WTC11 (cell line): ENCODE data around the gene SGTA. TPM values are rescaled to one million over a fixed set of nuclear protein-coding genes. Genes with fewer than 3 reads are reported as not detected.

Experiments used
- ATAC-seq: fragments of 200-7000 bp; cut with Tn5 transposase; 2 replicates; pipeline ENCODE4 v1.10.0; 2021; ENCODE audit warnings: mild to moderate bottlenecking, moderate library complexity
- CTCF ChIA-PET: fragments of 300-600 bp; sonication (Branson Sonifier 250); formaldehyde crosslinking; loops from one replicate; lab custom pipeline; 2021; ENCODE audit warnings: antibody characterized with exemption; lab: Charles Lee
- POLR2A ChIA-PET: fragments of 350-600 bp; sonication (Branson Sonifier 250); formaldehyde crosslinking; loops from one replicate; lab custom pipeline; 2021; ENCODE audit warnings: antibody characterized with exemption; lab: Charles Lee
- DNase-seq: peaks from one replicate; pipeline ENCODE4 v3.0.0; 2021; ENCODE audit warnings: low spot score
- H3K27ac Mint-ChIP-seq: 2 replicates; pipeline ENCODE4 v1.8.0; 2021; ENCODE audit warnings: mixed read lengths
- H3K27me3 Mint-ChIP-seq: 2 replicates; pipeline ENCODE4 v1.8.0; 2021; ENCODE audit warnings: low read depth, mild to moderate bottlenecking, moderate library complexity, mixed read lengths
- H3K36me3 Mint-ChIP-seq: 2 replicates; pipeline ENCODE4 v1.8.0; 2021; ENCODE audit warnings: mixed read lengths
- H3K4me1 Mint-ChIP-seq: 2 replicates; pipeline ENCODE4 v1.8.0; 2022; ENCODE audit warnings: mixed read lengths
- H3K4me3 Mint-ChIP-seq: 2 replicates; pipeline ENCODE4 v1.8.0; 2021; ENCODE audit warnings: mild to moderate bottlenecking, moderate library complexity, mixed read lengths
- H3K9me3 Mint-ChIP-seq: 2 replicates; pipeline ENCODE4 v1.8.0; 2021; ENCODE audit warnings: mixed read lengths
- ATF6 ChIP-seq: sonication (generic); formaldehyde crosslinking; IDR thresholded peaks from 2 replicates; pipeline ENCODE4 v1.8.1; 2023; ENCODE audit warnings: mild to moderate bottlenecking, missing genetic modification reagents
- CREB1 ChIP-seq: sonication (generic); formaldehyde crosslinking; IDR thresholded peaks from 2 replicates; pipeline ENCODE4 v1.8.0; 2023; ENCODE audit warnings: mild to moderate bottlenecking, missing genetic modification reagents
- CREM ChIP-seq: sonication (generic); formaldehyde crosslinking; IDR thresholded peaks from 2 replicates; pipeline ENCODE4 v1.8.1; 2022; ENCODE audit warnings: mild to moderate bottlenecking, missing genetic modification reagents, moderate library complexity
- ELF4 ChIP-seq: sonication (generic); formaldehyde crosslinking; IDR thresholded peaks from 2 replicates; pipeline ENCODE4 v1.8.1; 2022; ENCODE audit warnings: low read depth, mild to moderate bottlenecking, moderate library complexity, missing genetic modification reagents
- EMX1 ChIP-seq: fragments of 250-450 bp; sonication (Bioruptor Pico); IDR thresholded peaks from 2 replicates; pipeline ENCODE4 v1.8.0; 2021; ENCODE audit warnings: mild to moderate bottlenecking
- FOXP4 ChIP-seq: sonication (generic); formaldehyde crosslinking; IDR thresholded peaks from 2 replicates; pipeline ENCODE4 v1.8.0; 2022; ENCODE audit warnings: mild to moderate bottlenecking, missing genetic modification reagents
- HMGA2 ChIP-seq: fragments of 250-450 bp; sonication (Bioruptor Pico); IDR thresholded peaks from 2 replicates; pipeline ENCODE4 v1.4.0; 2021; ENCODE audit warnings: mild to moderate bottlenecking, moderate library complexity
- JAZF1 ChIP-seq: fragments of 250-450 bp; sonication (Bioruptor Pico); IDR thresholded peaks from 2 replicates; pipeline ENCODE4 v1.9.0; 2021; ENCODE audit warnings: moderate library complexity, mild to moderate bottlenecking, inconsistent platforms
- NFATC4 ChIP-seq: fragments of 250-450 bp; sonication (Bioruptor Pico); IDR thresholded peaks from 2 replicates; pipeline ENCODE4 v1.9.0; 2021; ENCODE audit warnings: mild to moderate bottlenecking
- NFE2L1 ChIP-seq: sonication (generic); formaldehyde crosslinking; IDR thresholded peaks from 2 replicates; pipeline ENCODE4 v1.8.1; 2023; ENCODE audit warnings: missing genetic modification reagents
- NFYB ChIP-seq: sonication (generic); formaldehyde crosslinking; conservative IDR thresholded peaks from 2 replicates; pipeline ENCODE4 v1.8.0; 2022; ENCODE audit warnings: low read depth, missing genetic modification reagents
- NR1H2 ChIP-seq: sonication (generic); formaldehyde crosslinking; IDR thresholded peaks from 2 replicates; pipeline ENCODE4 v1.9.0; 2021; ENCODE audit warnings: mild to moderate bottlenecking, moderate library complexity, missing genetic modification reagents
- NR2C2 ChIP-seq: sonication (generic); formaldehyde crosslinking; IDR thresholded peaks from 2 replicates; pipeline ENCODE4 v1.8.0; 2022; ENCODE audit warnings: mild to moderate bottlenecking, missing genetic modification reagents
- OVOL2 ChIP-seq: fragments of 250-450 bp; sonication (Bioruptor Pico); IDR thresholded peaks from 2 replicates; pipeline ENCODE4 v1.9.0; 2021; ENCODE audit warnings: mild to moderate bottlenecking, borderline replicate concordance
- RORB ChIP-seq: fragments of 250-450 bp; sonication (Bioruptor Pico); IDR thresholded peaks from 2 replicates; pipeline ENCODE4 v1.9.0; 2021; ENCODE audit warnings: mild to moderate bottlenecking
- SMAD4 ChIP-seq: sonication (generic); formaldehyde crosslinking; IDR thresholded peaks from 2 replicates; pipeline ENCODE4 v1.8.0; 2022; ENCODE audit warnings: mild to moderate bottlenecking, missing genetic modification reagents
- TP53 ChIP-seq: sonication (generic); formaldehyde crosslinking; IDR thresholded peaks from 2 replicates; pipeline ENCODE4 v1.8.1; 2023; ENCODE audit warnings: mild to moderate bottlenecking, missing genetic modification reagents
- USF1 ChIP-seq: sonication (generic); formaldehyde crosslinking; IDR thresholded peaks from 2 replicates; pipeline ENCODE4 v1.8.0; 2022; ENCODE audit warnings: mild to moderate bottlenecking, missing genetic modification reagents
- USF2 ChIP-seq: sonication (generic); formaldehyde crosslinking; IDR thresholded peaks from 2 replicates; pipeline ENCODE4 v1.8.1; 2023; ENCODE audit warnings: mild to moderate bottlenecking, missing genetic modification reagents, moderate library complexity
- ZBTB21 ChIP-seq: sonication (generic); formaldehyde crosslinking; IDR thresholded peaks from 2 replicates; pipeline ENCODE4 v1.8.1; 2023; ENCODE audit warnings: mild to moderate bottlenecking, missing genetic modification reagents, borderline replicate concordance
- ZNF121 ChIP-seq: sonication (generic); formaldehyde crosslinking; IDR thresholded peaks from 2 replicates; pipeline ENCODE4 v1.8.0; 2023; ENCODE audit warnings: missing genetic modification reagents
- total RNA-seq: library from RNA; stranded (reverse); gene quantifications from 3 replicates; pipeline ENCODE4 v1.2.3, GENCODE V29; 2021

Gene SGTA
- total RNA-seq, 1 experiment from 2014 or later = 91.2 TPM

GRCh38 chr19:2732883-2733282 is 50.2 kb downstream of the SGTA start (continued):
- no peak for TF ChIP-seq ATF6
- no peak for TF ChIP-seq ZBTB21

- no peak overlapping the region for H3K27ac Mint-ChIP-seq
- H3K36me3 Mint-ChIP-seq = peaks cover 27% of the 10 kb centered on the region
- TF ChIP-seq SMAD4 (no peak), CREB1 (CRISPR knock-in tag) (no peak), NFYB (no peak), NFATC4 (CRISPR knock-in tag) (no peak), FOXP4 (no peak), HMGA2 (no peak), NR2C2 (no peak), NR1H2 (CRISPR knock-in tag) (no peak), TP53 (CRISPR knock-in tag) (no peak), JAZF1 (CRISPR knock-in tag) (no peak), USF1 (CRISPR knock-in tag) (no peak), ELF4 (CRISPR knock-in tag) (no peak), RORB (no peak), NFE2L1 (CRISPR knock-in tag) (no peak), EMX1 (CRISPR knock-in tag) (no peak), USF2 (CRISPR knock-in tag) (no peak), OVOL2 (CRISPR knock-in tag) (no peak), ZNF121 (CRISPR knock-in tag) (no peak), CREM (no peak)
- CTCF ChIA-PET = interaction anchor here (1.3 kb wide), 1 partner anchor 84 kb away, joined by 4 read pairs; no protein-coding TSS in a partner anchor
- H3K4me1 Mint-ChIP-seq = no peaks in the 10 kb centered on the region
- H3K9me3 Mint-ChIP-seq = peaks cover 10% of the 10 kb centered on the region; the same call in 1 of the 2 replicates
- POLR2A ChIA-PET = no interaction called here
- no peaks in the 10 kb centered on the region for H3K27me3 Mint-ChIP-seq
- DNase-seq (no peak), ATAC-seq (no peak)
- no peak overlapping the region for H3K4me3 Mint-ChIP-seq
Observed at GRCh38 chr19:2732157-2732725, 50.8 kb downstream of the SGTA start.
